ENCODE data around the gene KIAA1217.

- TF ChIP-seq CTCF (IDR thresholded peaks at IDR 0.05; ENCODE audit: low read depth, low read length) (no peak), EZH2phosphoT487 (IDR thresholded peaks at IDR 0.05; ENCODE audit: low read depth) (no peak)
Observed at GRCh38 chr10:24596217-24596930, 387.4 kb downstream of the KIAA1217 start.
